DOHH2 (cell line): Measurements from ENCODE around the gene BCL2A1.
"Not testable (repeated sequence)": the region's sequence is repeated elsewhere in the genome, so short reads cannot be mapped to it uniquely, and the experiment has no call there.

Experiments
- H3F3A ChIP-seq: fragments of 200-600 bp; sonication (generic), shearing (Covaris generic); 2 replicates; pipeline ENCODE4 v1.6.0; 2016; ENCODE audit warnings: antibody characterized with exemption, mild to moderate bottlenecking; ENCODE audit not compliant: control insufficient read depth, insufficient read depth
- H3K27ac ChIP-seq: fragments of 200-600 bp; sonication (generic); 2 replicates; pipeline ENCODE4 v1.5.1; 2014; ENCODE audit warnings: low read depth, mild to moderate bottlenecking, low read length, moderate library complexity
- H3K27me3 ChIP-seq: fragments of 200-600 bp; sonication (generic); 2 replicates; pipeline ENCODE4 v1.6.1; 2014; ENCODE audit warnings: mild to moderate bottlenecking, low read length, mixed read lengths; ENCODE audit not compliant: control insufficient read depth
- H3K36me3 ChIP-seq: fragments of 200-600 bp; sonication (generic); 2 replicates; pipeline ENCODE4 v1.6.1; 2014; ENCODE audit warnings: mild to moderate bottlenecking, low read length, moderate library complexity, mixed read lengths; ENCODE audit not compliant: control insufficient read depth
- H3K4me1 ChIP-seq: fragments of 200-600 bp; sonication (generic); 2 replicates; pipeline ENCODE4 v1.6.1; 2014; ENCODE audit warnings: mild to moderate bottlenecking, low read length, mixed read lengths; ENCODE audit not compliant: control insufficient read depth
- H3K4me2 ChIP-seq: fragments of 200-600 bp; sonication (generic); 2 replicates; pipeline ENCODE4 v1.6.0; 2014; ENCODE audit warnings: mild to moderate bottlenecking, low read length, moderate library complexity
- H3K4me3 ChIP-seq: fragments of 200-600 bp; sonication (generic); 2 replicates; pipeline ENCODE4 v1.5.1; 2014; ENCODE audit warnings: mild to moderate bottlenecking, low read length, mixed read lengths
- H3K79me2 ChIP-seq: fragments of 200-600 bp; sonication (generic); 2 replicates; pipeline ENCODE4 v1.6.1; 2014; ENCODE audit warnings: mild to moderate bottlenecking, low read length, mixed read lengths; ENCODE audit not compliant: control insufficient read depth
- H3K9me2 ChIP-seq: fragments of 200-600 bp; sonication (generic); replicated peaks from 2 replicates; pipeline ENCODE4 v1.6.1; 2014; ENCODE audit warnings: mild to moderate bottlenecking, low read length, mixed read lengths; ENCODE audit not compliant: control insufficient read depth
- H3K9me3 ChIP-seq: fragments of 200-600 bp; sonication (generic); 2 replicates; pipeline ENCODE4 v1.6.1; 2014; ENCODE audit warnings: antibody characterized with exemption, low read length, mixed read lengths; ENCODE audit not compliant: control insufficient read depth, insufficient read depth
- H4K20me1 ChIP-seq: fragments of 200-600 bp; sonication (generic); 2 replicates; pipeline ENCODE4 v1.6.0; 2014; ENCODE audit warnings: low read depth, mild to moderate bottlenecking, antibody characterized with exemption, low read length, moderate library complexity; ENCODE audit not compliant: control insufficient read depth, insufficient read depth
- EZH2phosphoT487 ChIP-seq: fragments of 200-600 bp; sonication (generic); IDR thresholded peaks from 2 replicates; pipeline ENCODE4 v1.6.1; 2017; ENCODE audit warnings: borderline replicate concordance, mild to moderate bottlenecking, antibody characterized with exemption, low read length, moderate library complexity, mixed read lengths
- TF ChIP-seq, protein P1 (sequence below): fragments of 200-600 bp; sonication (generic); IDR thresholded peaks from one replicate; pipeline ENCODE4 v1.5.1; 2014; ENCODE audit warnings: antibody characterized with exemption, mild to moderate bottlenecking, low read depth, low read length; ENCODE audit not compliant: poor library complexity, severe bottlenecking

BCL2A1 gene

DNA sequence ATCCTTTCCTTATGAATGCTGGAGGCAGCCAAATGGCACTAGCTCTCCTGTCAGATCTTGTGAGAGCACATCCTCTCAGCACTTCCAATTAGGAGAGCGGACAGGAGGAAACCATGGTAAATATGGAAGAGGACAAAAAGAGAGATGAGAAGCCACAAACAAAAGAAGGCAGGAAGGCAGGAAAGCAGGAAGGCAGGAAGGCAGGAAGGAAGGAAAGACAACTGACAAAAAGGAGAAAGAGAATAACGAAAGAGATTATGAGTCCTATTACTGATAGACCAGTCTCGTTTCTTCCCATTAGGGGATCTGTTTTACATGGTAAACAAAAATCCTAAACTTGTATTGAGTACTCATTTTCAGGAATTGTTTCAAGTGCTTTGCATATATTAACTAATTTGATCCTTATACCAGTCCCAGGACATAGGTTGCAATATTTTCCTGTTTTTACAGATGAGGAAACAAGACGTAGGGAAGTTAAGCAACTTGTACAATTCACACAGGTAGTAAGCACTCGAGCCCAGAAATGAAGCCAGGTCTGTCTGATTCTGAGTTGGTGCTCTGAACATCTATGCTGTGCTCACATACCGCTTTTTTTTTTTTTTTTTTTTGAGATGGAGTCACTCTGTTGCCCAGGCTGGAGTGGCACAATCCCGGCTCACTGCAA is 4.2 kb downstream of the BCL2A1 start:
- no peaks in the 10 kb centered on the region for H3K79me2 ChIP-seq
- H3K27ac ChIP-seq, result no peak overlapping the region
- H3K4me1 ChIP-seq, result peaks cover 61% of the 10 kb centered on the region
- peaks cover 21% of the 10 kb centered on the region for H3F3A ChIP-seq
- no peaks in the 10 kb centered on the region for H3K9me2 ChIP-seq
- no peaks in the 10 kb centered on the region for H4K20me1 ChIP-seq
- 0 out of 2 replicates have a peak overlapping the region, but pooled peaks have one; percentile 31 for H3K4me2 ChIP-seq
- no peaks in the 10 kb centered on the region for H3K27me3 ChIP-seq
- no peaks in the 10 kb centered on the region for H3K36me3 ChIP-seq
- no peak for TF ChIP-seq EZH2phosphoT487
- TF ChIP-seq, protein P1, sequence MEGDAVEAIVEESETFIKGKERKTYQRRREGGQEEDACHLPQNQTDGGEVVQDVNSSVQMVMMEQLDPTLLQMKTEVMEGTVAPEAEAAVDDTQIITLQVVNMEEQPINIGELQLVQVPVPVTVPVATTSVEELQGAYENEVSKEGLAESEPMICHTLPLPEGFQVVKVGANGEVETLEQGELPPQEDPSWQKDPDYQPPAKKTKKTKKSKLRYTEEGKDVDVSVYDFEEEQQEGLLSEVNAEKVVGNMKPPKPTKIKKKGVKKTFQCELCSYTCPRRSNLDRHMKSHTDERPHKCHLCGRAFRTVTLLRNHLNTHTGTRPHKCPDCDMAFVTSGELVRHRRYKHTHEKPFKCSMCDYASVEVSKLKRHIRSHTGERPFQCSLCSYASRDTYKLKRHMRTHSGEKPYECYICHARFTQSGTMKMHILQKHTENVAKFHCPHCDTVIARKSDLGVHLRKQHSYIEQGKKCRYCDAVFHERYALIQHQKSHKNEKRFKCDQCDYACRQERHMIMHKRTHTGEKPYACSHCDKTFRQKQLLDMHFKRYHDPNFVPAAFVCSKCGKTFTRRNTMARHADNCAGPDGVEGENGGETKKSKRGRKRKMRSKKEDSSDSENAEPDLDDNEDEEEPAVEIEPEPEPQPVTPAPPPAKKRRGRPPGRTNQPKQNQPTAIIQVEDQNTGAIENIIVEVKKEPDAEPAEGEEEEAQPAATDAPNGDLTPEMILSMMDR, result no peak
- H3K4me3 ChIP-seq, result no peak overlapping the region
- H3K9me3 ChIP-seq, result no peaks in the 10 kb centered on the region

DNA sequence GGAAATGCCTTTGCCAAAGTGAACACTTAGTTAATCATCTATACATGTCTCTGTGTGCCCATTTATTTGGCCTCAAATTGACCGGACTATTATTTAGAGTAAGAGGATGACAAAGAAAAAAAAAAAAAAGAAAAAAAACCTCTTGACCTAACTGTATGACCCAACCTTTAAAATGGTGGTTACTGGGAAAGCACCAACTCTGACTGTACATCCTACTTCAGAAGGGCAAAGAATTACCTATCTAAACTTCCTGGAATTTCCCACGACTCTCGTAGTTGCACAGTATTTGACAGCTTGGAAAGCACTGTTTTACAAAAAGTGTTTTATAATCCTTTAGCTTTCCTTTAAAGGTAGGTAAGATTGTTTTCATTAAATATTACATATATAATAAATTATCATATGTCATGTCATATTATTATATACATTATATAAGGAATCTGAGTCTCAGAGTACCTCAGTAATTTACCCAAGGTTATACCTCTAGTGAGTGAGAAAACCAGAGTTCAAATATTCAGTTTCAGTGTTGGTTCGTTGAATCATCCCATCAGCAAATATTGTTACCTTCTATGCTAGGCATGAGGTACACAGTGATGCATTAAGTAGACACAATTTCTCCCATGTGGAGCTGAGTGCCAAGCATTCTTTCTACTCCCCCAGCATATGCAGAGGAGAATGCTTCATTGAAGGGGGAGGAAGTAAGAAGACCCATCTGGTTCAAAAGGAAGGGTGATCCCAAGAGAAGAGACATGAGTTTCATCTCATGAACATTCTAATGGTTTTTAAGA is 5.0 kb downstream of the BCL2A1 start:
- Histone ChIP-seq H3K27ac (no peak overlapping the region), H3F3A (peaks cover 15% of the 10 kb centered on the region), H3K79me2 (no peaks in the 10 kb centered on the region), H3K9me3 (no peaks in the 10 kb centered on the region), H3K4me1 (peaks cover 58% of the 10 kb centered on the region), H3K27me3 (no peaks in the 10 kb centered on the region), H3K4me2 (no peak overlapping the region), H3K9me2 (no peaks in the 10 kb centered on the region), H3K36me3 (no peaks in the 10 kb centered on the region), H4K20me1 (no peaks in the 10 kb centered on the region), H3K4me3 (no peak overlapping the region)
- no peak for TF ChIP-seq EZH2phosphoT487
- TF ChIP-seq, protein P1, result no peak

- Histone ChIP-seq H3K27ac (no peak overlapping the region), H3K9me2 (no peaks in the 10 kb centered on the region), H3K36me3 (no peaks in the 10 kb centered on the region), H3F3A (peaks cover 10% of the 10 kb centered on the region), H3K4me1 (peaks cover 54% of the 10 kb centered on the region), H3K4me3 (no peak overlapping the region), H3K9me3 (no peaks in the 10 kb centered on the region), H3K27me3 (no peaks in the 10 kb centered on the region), H3K4me2 (no peak overlapping the region), H4K20me1 (no peaks in the 10 kb centered on the region), H3K79me2 (no peaks in the 10 kb centered on the region)
- no peak for TF ChIP-seq EZH2phosphoT487
- TF ChIP-seq, protein P1, result no peak
Measured at GRCh38 chr15:79964232-79964805, 6.7 kb downstream of the BCL2A1 start.

- H3K79me2 ChIP-seq, H3K36me3 ChIP-seq, H3K27ac ChIP-seq: not testable (repeated sequence)
Measured at GRCh38 chr15:79962921-79963320, 8.1 kb downstream of the BCL2A1 start.

More at GRCh38 chr15:79962921-79963320, 8.1 kb downstream of the BCL2A1 start:
- H3K4me2 ChIP-seq, H3K9me2 ChIP-seq, H3K9me3 ChIP-seq, H3K27me3 ChIP-seq, H4K20me1 ChIP-seq, H3K4me3 ChIP-seq: not testable (repeated sequence)
- Histone ChIP-seq H3K4me1 (peaks cover 52% of the 10 kb centered on the region), H3F3A (peaks cover 10% of the 10 kb centered on the region)
